CD14-positive monocyte (primary cell): Measurements from ENCODE around the gene RGMA. TPM values are rescaled to one million over a fixed set of nuclear protein-coding genes. Genes with fewer than 3 reads are reported as not detected.

Experiments
- DNase-seq, 3 donors: peaks; one replicate each; pipeline ENCODE4 v3.0.0-alpha.2; 2011 to 2022
- H2AFZ ChIP-seq: 2 replicates; pipeline ENCODE4 v1.6.0; 2012; ENCODE audit warnings: mild to moderate bottlenecking, low read depth, low read length, inconsistent platforms; ENCODE audit not compliant: insufficient read depth, poor library complexity, severe bottlenecking
- H3K27ac ChIP-seq, 2 donors: 1 replicate in 1 of 2; 2 replicates in 1 of 2; pipeline ENCODE4 v1.5.1; 2012 to 2013; ENCODE audit warnings: low read length in 2 of 2, control low read depth in 1 of 2, inconsistent platforms in 1 of 2, low read depth in 1 of 2, mild to moderate bottlenecking in 1 of 2
- H3K27me3 ChIP-seq, 2 donors: one replicate each; pipeline versions ENCODE4 v1.6.0 to v1.6.1; 2011 to 2013; ENCODE audit warnings: low read length in 2 of 2; ENCODE audit not compliant: control insufficient read depth in 2 of 2, insufficient read depth in 2 of 2
- H3K36me3 ChIP-seq, 2 donors: replicated peaks in 1 of 2; 1 replicate in 1 of 2; 2 replicates in 1 of 2; pipeline versions ENCODE4 v1.5.1 to v1.6.1; 2012 to 2013; ENCODE audit warnings: low read length in 2 of 2, control low read depth in 1 of 2, inconsistent platforms in 1 of 2, mild to moderate bottlenecking in 1 of 2; ENCODE audit not compliant: insufficient read depth in 2 of 2, control insufficient read depth in 1 of 2
- H3K4me1 ChIP-seq, 2 donors: 1 replicate in 1 of 2; 2 replicates in 1 of 2; pipeline versions ENCODE4 v1.5.1 to v1.6.1; 2012 to 2013; ENCODE audit warnings: low read length in 2 of 2, control low read depth in 1 of 2, inconsistent platforms in 1 of 2, mild to moderate bottlenecking in 1 of 2, moderate library complexity in 1 of 2; ENCODE audit not compliant: insufficient read depth in 2 of 2, control insufficient read depth in 1 of 2
- H3K4me2 ChIP-seq: replicated peaks from 2 replicates; pipeline ENCODE3; 2012; ENCODE audit warnings: low read length, moderate library complexity, mild to moderate bottlenecking; ENCODE audit not compliant: poor library complexity, severe bottlenecking; ENCODE audit errors: extremely low read depth
- H3K4me3 ChIP-seq, 3 experiments: fragments of 200-600 bp in 1 of 3; sonication (generic) in 1 of 3; replicated peaks in 1 of 3; 1 replicate in 2 of 3; 2 replicates in 1 of 3; pipeline ENCODE4 v1.5.1; 2011 to 2013; ENCODE audit warnings: low read length in 3 of 3, mild to moderate bottlenecking in 3 of 3, control low read depth in 2 of 3, low read depth in 2 of 3, inconsistent platforms in 1 of 3, moderate library complexity in 1 of 3
- H3K79me2 ChIP-seq: 2 replicates; pipeline ENCODE4 v1.6.0; 2012; ENCODE audit warnings: mild to moderate bottlenecking, control low read depth, inconsistent platforms, low read length, moderate library complexity; ENCODE audit not compliant: insufficient read depth
- H3K9ac ChIP-seq: 2 replicates; pipeline ENCODE4 v1.6.0; 2017; ENCODE audit warnings: low read length, mild to moderate bottlenecking; ENCODE audit not compliant: insufficient read depth, poor library complexity, severe bottlenecking
- H3K9me3 ChIP-seq, 2 donors: replicated peaks in 1 of 2; 1 replicate in 1 of 2; 2 replicates in 1 of 2; pipeline versions ENCODE4 v1.5.1 to v1.6.1; 2012 to 2013; ENCODE audit warnings: low read length in 2 of 2, control low read depth in 1 of 2; ENCODE audit not compliant: control insufficient read depth in 1 of 2, insufficient read depth in 1 of 2
- H4K20me1 ChIP-seq: 2 replicates; pipeline ENCODE4 v1.6.0; 2012; ENCODE audit warnings: mild to moderate bottlenecking, low read length, control low read depth, moderate library complexity; ENCODE audit not compliant: insufficient read depth
- H3K27ac Mint-ChIP-seq, 7 donors: one replicate each; pipeline ENCODE4 v1.8.0; 2020; ENCODE audit warnings: mild to moderate bottlenecking in 7 of 7, mixed read lengths in 7 of 7, moderate library complexity in 6 of 7, inconsistent platforms in 2 of 7
- H3K27me3 Mint-ChIP-seq, 3 donors: one replicate each; pipeline ENCODE4 v1.8.0; 2021 to 2022; ENCODE audit warnings: low read depth in 3 of 3, mild to moderate bottlenecking in 3 of 3, mixed read lengths in 3 of 3, moderate library complexity in 3 of 3, inconsistent platforms in 1 of 3
- H3K36me3 Mint-ChIP-seq, 2 donors: one replicate each; pipeline ENCODE4 v1.8.0; 2020; ENCODE audit warnings: mixed read lengths in 2 of 2, inconsistent platforms in 1 of 2, mild to moderate bottlenecking in 1 of 2
- H3K4me1 Mint-ChIP-seq: one replicate; pipeline ENCODE4 v1.8.0; 2020; ENCODE audit warnings: mild to moderate bottlenecking, mixed read lengths
- H3K4me3 Mint-ChIP-seq, 2 donors: one replicate each; pipeline ENCODE4 v1.8.0; 2020; ENCODE audit warnings: mild to moderate bottlenecking in 2 of 2, mixed read lengths in 2 of 2, moderate library complexity in 1 of 2
- H3K9me3 Mint-ChIP-seq, 7 donors: one replicate each; pipeline ENCODE4 v1.8.0; 2020 to 2022; ENCODE audit warnings: mixed read lengths in 7 of 7, mild to moderate bottlenecking in 6 of 7, moderate library complexity in 6 of 7, inconsistent platforms in 2 of 7
- CTCF ChIP-seq: fragments of 200-600 bp; IDR thresholded peaks from one replicate; pipeline ENCODE4 v1.8.0; 2022; ENCODE audit warnings: antibody characterized with exemption, mild to moderate bottlenecking
- WGBS: methylation state at CpG from one replicate; pipeline ENCODE4 v1.1.5; 2013; ENCODE audit warnings: missing lambda C conversion rate; ENCODE audit not compliant: insufficient coverage; 5-methylcytosine and 5-hydroxymethylcytosine counted together
- intact Hi-C, 2 donors: fragments of 100-400 bp; cut with micrococcal nuclease; formaldehyde crosslinking; loops; one replicate each; pipeline versions ENCODE4 v1.15.0 to v1.15.1; 2023
- polyA plus RNA-seq, 3 donors: library from polyadenylated mRNA; depleted of rRNA in 1 of 3; unstranded in 2 of 3; stranded (reverse) in 1 of 3; fragments of 300-500 nt in 2 of 3; fragments of >200 nt in 1 of 3; fragmentation: Illumina TruSeq in 2 of 3; gene quantifications; 1 replicate in 2 of 3; 2 replicates in 1 of 3; pipeline ENCODE4 v1.2.3, GENCODE V29; 2012 to 2021

Gene RGMA
- polyA plus RNA-seq, 3 donors, result 0.07 to 0.35 (median 0.08) TPM

- intact Hi-C loops, result no loop called here
- H3K27ac ChIP-seq, result no peak overlapping the region
- no peaks in the 10 kb centered on the region for H3K36me3 ChIP-seq
- whole genome bisulfite sequencing, result 89% methylated on average over 11 of the region's 18 CpGs
- H3K4me1 Mint-ChIP-seq, result peaks cover 64% of the 10 kb centered on the region
- H3K27me3 Mint-ChIP-seq, result peaks cover 0 to 4% (median 3%) of the 10 kb centered on the region in 3 donors
- peaks cover 3 to 20% (median 9%) of the 10 kb centered on the region in 7 donors for H3K9me3 Mint-ChIP-seq
- H3K4me3 ChIP-seq, result no peak overlapping the region
- peak overlapping the region in 2 of 7 donors; percentile 2 to 27 for H3K27ac Mint-ChIP-seq
- H2AFZ ChIP-seq, result peak overlapping the region; percentile 59
- H4K20me1 ChIP-seq, result no peaks in the 10 kb centered on the region
- no peak overlapping the region for H3K9ac ChIP-seq
- no peak overlapping the region for H3K4me2 ChIP-seq
- no peaks in the 10 kb centered on the region for H3K79me2 ChIP-seq
- H3K4me3 Mint-ChIP-seq, result no peak overlapping the region
- H3K27me3 ChIP-seq, result no peaks in the 10 kb centered on the region
- TF ChIP-seq CTCF, result no peak
- H3K4me1 ChIP-seq, result peaks cover 49 to 58% of the 10 kb centered on the region in 2 donors
- no peak for DNase-seq
- peaks cover 3% of the 10 kb centered on the region in 2 donors for H3K9me3 ChIP-seq
- peaks cover 8 to 11% of the 10 kb centered on the region in 2 donors for H3K36me3 Mint-ChIP-seq
Observed at GRCh38 chr15:93042691-93043378, 46.2 kb downstream of the RGMA start.

GRCh38 chr15:93042211-93042610 lies 46.8 kb downstream of the RGMA start:
- H3K4me3 ChIP-seq, result no peak overlapping the region
- no peaks in the 10 kb centered on the region for H3K36me3 ChIP-seq
- H3K4me2 ChIP-seq, result no peak overlapping the region
- intact Hi-C loops, result no loop called here
- H4K20me1 ChIP-seq, result no peaks in the 10 kb centered on the region
- peak overlapping the region in 1 of 2 donors; percentile 51 for H3K4me3 Mint-ChIP-seq
- no peaks in the 10 kb centered on the region for H3K27me3 ChIP-seq
- H3K27ac Mint-ChIP-seq, result peak overlapping the region in 1 of 7 donors; percentile 5
- H3K27me3 Mint-ChIP-seq, result peaks cover 0 to 4% (median under 1%) of the 10 kb centered on the region in 3 donors
- no peak for DNase-seq
- peak overlapping the region; percentile 59 for H2AFZ ChIP-seq
- peaks cover 65% of the 10 kb centered on the region for H3K4me1 Mint-ChIP-seq
- no peak overlapping the region for H3K9ac ChIP-seq
- WGBS, result 100% methylated on average over 1 of the region's 3 CpGs
- H3K79me2 ChIP-seq, result no peaks in the 10 kb centered on the region
- no peak for TF ChIP-seq CTCF
- H3K36me3 Mint-ChIP-seq, result peaks cover 8 to 11% of the 10 kb centered on the region in 2 donors
- H3K27ac ChIP-seq, result no peak overlapping the region
- H3K4me1 ChIP-seq, result peaks cover 49 to 58% of the 10 kb centered on the region in 2 donors
- peaks cover 3% of the 10 kb centered on the region in 2 donors for H3K9me3 ChIP-seq
- H3K9me3 Mint-ChIP-seq, result peaks cover 3 to 20% (median 9%) of the 10 kb centered on the region in 7 donors
